HepG2 (cell line): ENCODE results near the gene KRTAP3-3. TPM values are rescaled to one million over a fixed set of nuclear protein-coding genes. Genes with fewer than 3 reads are reported as not detected.

ENCODE experiments used
- ATAC-seq: fragments of 200-7000 bp; cut with Tn5 transposase; 3 replicates; pipeline ENCODE4 v1.9.1; 2020; ENCODE audit warnings: mild to moderate bottlenecking, moderate library complexity
- BruUV-seq: library from RNA; stranded (reverse); fragments of 400-500 nt; replicated peaks from 2 replicates; lab custom pipeline; 2021; lab: Mats Ljungman, UMichigan
- CTCF ChIA-PET: fragments of 300-600 bp; formaldehyde crosslinking; extraction: SDS; loops from one replicate; lab custom pipeline; 2021; ENCODE audit warnings: low total read pairs, inconsistent platforms, low intra/inter-chr PET ratio; lab: Yijun Ruan, JAX
- POLR2A ChIA-PET: fragments of 350-600 bp; sonication (Branson Sonifier 250); formaldehyde crosslinking; loops from one replicate; lab custom pipeline; 2020; ENCODE audit warnings: antibody characterized with exemption, inconsistent platforms; lab: Yijun Ruan, JAX
- DNase-seq: peaks from one replicate; pipeline ENCODE4 v3.0.0-alpha.2; 2015; ENCODE audit warnings: low spot score
- FAIRE-seq: peaks from 3 replicates; lab custom pipeline; 2011; peaks lifted over from hg19 to GRCh38; lab: Jason Lieb, UNC
- H2AFZ ChIP-seq: one replicate; pipeline ENCODE4 v1.6.1; 2011; ENCODE audit warnings: low read length, inconsistent platforms
- H3K27ac ChIP-seq: fragments of 300-600 bp; 3 replicates; pipeline ENCODE4 v1.8.0; 2011; ENCODE audit warnings: mixed run types, mild to moderate bottlenecking, mixed read lengths, low read length, inconsistent platforms; ENCODE audit not compliant: insufficient read depth; ENCODE audit errors: extremely low read length
- H3K27me3 ChIP-seq, 2 experiments: fragments of 200-600 bp in 1 of 2; 2 replicates in 1 of 2; 3 replicates in 1 of 2; pipeline versions ENCODE4 v1.6.0 to v1.8.0; 2011; ENCODE audit warnings: low read length in 2 of 2, mild to moderate bottlenecking in 2 of 2, moderate library complexity in 2 of 2, inconsistent platforms in 1 of 2; ENCODE audit not compliant: insufficient read depth in 2 of 2, control insufficient read depth in 1 of 2
- H3K36me3 ChIP-seq, 2 experiments: fragments of 200-600 bp in 1 of 2; replicated peaks in 1 of 2; 2 replicates in 1 of 2; 3 replicates in 1 of 2; pipeline versions ENCODE4 v1.5.1 to v1.8.0; 2011; ENCODE audit warnings: low read length in 2 of 2, inconsistent platforms in 1 of 2; ENCODE audit not compliant: insufficient read depth in 2 of 2, control insufficient read depth in 1 of 2
- H3K4me1 ChIP-seq: 2 replicates; pipeline ENCODE4 v1.5.1; 2012; ENCODE audit warnings: low read length, inconsistent platforms; ENCODE audit not compliant: insufficient read depth
- H3K4me2 ChIP-seq: 2 replicates; pipeline ENCODE4 v1.6.0; 2011; ENCODE audit warnings: low read depth, low read length, inconsistent platforms
- H3K4me3 ChIP-seq, 3 experiments: fragments of 200-600 bp in 1 of 3; sonication (generic), shearing (Covaris generic) in 1 of 3; replicated peaks in 1 of 3; 2 replicates each; pipeline ENCODE4 v1.5.1; 2011 to 2016; ENCODE audit warnings: low read length in 3 of 3, inconsistent platforms in 2 of 3, low read depth in 2 of 3, mild to moderate bottlenecking in 2 of 3, control low read depth in 1 of 3, mixed read lengths in 1 of 3; ENCODE audit not compliant: insufficient read depth in 1 of 3
- H3K79me2 ChIP-seq: one replicate; pipeline ENCODE4 v1.6.1; 2011; ENCODE audit warnings: low read length, inconsistent platforms; ENCODE audit not compliant: insufficient read depth
- H3K9ac ChIP-seq: 2 replicates; pipeline ENCODE4 v1.6.0; 2011; ENCODE audit warnings: mild to moderate bottlenecking, low read depth, low read length, inconsistent platforms; ENCODE audit not compliant: insufficient read depth
- H3K9me3 ChIP-seq: 2 replicates; pipeline ENCODE4 v1.5.1; 2012; ENCODE audit warnings: mild to moderate bottlenecking, low read length
- H4K20me1 ChIP-seq: 2 replicates; pipeline ENCODE4 v1.6.0; 2011; ENCODE audit warnings: inconsistent platforms, mild to moderate bottlenecking, low read length, moderate library complexity; ENCODE audit not compliant: insufficient read depth
- MAFF ChIP-seq: IDR thresholded peaks from 2 replicates; pipeline ENCODE4 v1.6.1; 2011; ENCODE audit warnings: low read depth, low read length, improper control_type of control experiment
- MAFK ChIP-seq, 2 experiments: IDR thresholded peaks in 1 of 2; conservative IDR thresholded peaks in 1 of 2; 2 replicates each; pipeline ENCODE4 v1.6.1; 2011; ENCODE audit warnings: improper control_type of control experiment in 2 of 2, low read length in 2 of 2
- SMC3 ChIP-seq: IDR thresholded peaks from 2 replicates; pipeline ENCODE4 v1.6.1; 2011; ENCODE audit warnings: low read length, improper control_type of control experiment
- TOE1 ChIP-seq: sonication (generic); formaldehyde crosslinking; IDR thresholded peaks from 2 replicates; pipeline ENCODE4 v1.4.0; 2020; ENCODE audit warnings: mild to moderate bottlenecking, missing genetic modification reagents
- WGBS: methylation state at CpG from one replicate; pipeline ENCODE4 v1.1.6; 2017; ENCODE audit warnings: low lambda C conversion rate; 5-methylcytosine and 5-hydroxymethylcytosine counted together
- in situ Hi-C: cut with HindIII; loops from 2 replicates; pipeline ENCODE4 v1.10.0; 2017; ENCODE audit warnings: low pct_unique_long_range_greater_than_20kb; ENCODE audit not compliant: extremely low pct_ligation_motif_present
- intact Hi-C: fragments of 100-400 bp; cut with micrococcal nuclease; formaldehyde crosslinking; loops from one replicate; pipeline ENCODE4 v1.10.0; 2022; ENCODE audit not compliant: unreplicated experiment
- polyA plus RNA-seq, 8 experiments: library from polyadenylated mRNA; depleted of rRNA in 3 of 8; stranded (reverse) in 7 of 8; unstranded in 1 of 8; fragments of >200 nt; fragmentation: Illumina TruSeq in 4 of 8; extraction: Trizol in 4 of 8; gene quantifications; 2 replicates each; pipeline versions ENCODE4 v1.2.1 to v1.2.3, GENCODE V29; 2011 to 2016; ENCODE audit warnings: low read depth in 4 of 8, missing spikeins in 1 of 8, mixed read lengths in 1 of 8; ENCODE audit not compliant: insufficient read depth in 1 of 8
- total RNA-seq, 5 experiments: library from RNA; depleted of rRNA; stranded (reverse); fragments of >200 nt; fragmentation: Illumina TruSeq; extraction: Trizol; gene quantifications; 2 replicates each; pipeline ENCODE4 v1.2.3, GENCODE V29; 2016; ENCODE audit warnings: low read depth in 1 of 5

KRTAP3-3 gene
- total and polyA plus RNA-seq, 2 of the 13 experiments (the other 11 are each of a cell fraction or from before 2014, with no cell fraction given), result not detected

GRCh38 chr17:40962059-40962561 is 31.9 kb downstream of the KRTAP3-3 start:
- no peak for FAIRE-seq
- in situ Hi-C loops, result loop anchor here (5.0 kb wide), 1 partner anchor 40 kb away; no protein-coding TSS in a partner anchor
- DNase-seq, result no peak
- POLR2A ChIA-PET, result no interaction called here
- CTCF ChIA-PET, result no interaction called here
- TF ChIP-seq SMC3 (no peak), MAFK (conservative IDR thresholded peaks at IDR 0.05 in 1 of 2, IDR thresholded peaks at IDR 0.05 in 1 of 2; ENCODE audit: low read length in 2 of 2) (peak; percentile 38 to 68; a peak in 2 of 4 replicates), MAFF (peak; percentile 45)
- TF ChIP-seq, all 625 proteins: peak for 2
- peaks cover 46% of the 10 kb centered on the region for H3K4me1 ChIP-seq
- no peak for ATAC-seq
- no TSS peak for BruUV-seq
- H4K20me1 ChIP-seq, result no peaks in the 10 kb centered on the region
- intact Hi-C loops, result no loop called here
- H3K27me3 ChIP-seq, result no peaks in the 10 kb centered on the region
- 0 out of 2 replicates have a peak, but pooled peaks cover 6% of the 10 kb centered on the region for H3K9me3 ChIP-seq
- H3K36me3 ChIP-seq, result no peaks in the 10 kb centered on the region
- H3K4me2 ChIP-seq, result no peak overlapping the region
- H3K79me2 ChIP-seq, result no peaks in the 10 kb centered on the region
- no peak overlapping the region for H3K9ac ChIP-seq
- WGBS, result 95% methylated on average over 4 of the region's 4 CpGs
- H3K4me3 ChIP-seq, result no peak overlapping the region
- no peak overlapping the region for H3K27ac ChIP-seq
- H2AFZ ChIP-seq, result no peak overlapping the region

DNA sequence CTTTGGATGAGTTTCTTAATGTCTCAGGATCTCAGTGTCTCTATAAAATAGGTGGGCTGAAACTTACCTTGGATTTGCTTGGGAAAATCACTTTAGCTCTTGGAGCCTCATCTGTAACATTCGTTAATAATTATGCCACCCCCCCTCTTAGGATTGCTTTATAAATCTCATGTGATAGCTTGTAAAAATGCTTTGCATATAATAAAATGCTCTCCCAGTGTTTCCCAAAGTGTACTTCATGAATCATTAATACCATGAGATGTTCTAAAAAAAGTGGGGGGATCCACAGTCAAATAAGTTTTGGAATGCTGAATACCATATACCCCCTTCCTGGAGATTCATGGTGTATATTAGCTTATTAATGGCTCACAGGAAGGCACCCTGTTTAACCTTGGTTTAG is 32.4 kb downstream of the KRTAP3-3 start:
- Histone ChIP-seq H3K79me2 (no peaks in the 10 kb centered on the region), H2AFZ (no peak overlapping the region), H3K4me2 (no peak overlapping the region), H3K9ac (no peak overlapping the region), H3K36me3 (no peaks in the 10 kb centered on the region), H3K27ac (no peak overlapping the region), H3K4me1 (peaks cover 46% of the 10 kb centered on the region), H3K4me3 (no peak overlapping the region), H3K27me3 (no peaks in the 10 kb centered on the region), H3K9me3 (0 out of 2 replicates have a peak, but pooled peaks cover 6% of the 10 kb centered on the region), H4K20me1 (no peaks in the 10 kb centered on the region)
- FAIRE-seq (no peak), ATAC-seq (no peak), DNase-seq (no peak)
- BruUV-seq, result no TSS peak
- CTCF ChIA-PET, result no interaction called here
- WGBS, result 97% methylated on average over 1 of the region's 1 CpG
- in situ Hi-C loops, result loop anchor here (5.0 kb wide), 1 partner anchor 41 kb away; no protein-coding TSS in a partner anchor
- POLR2A ChIA-PET, result no interaction called here
- intact Hi-C loops, result no loop called here
- no peak for TF ChIP-seq TOE1
